ENCODE measurements around the gene AMY1B. TPM values are rescaled to one million over a fixed set of nuclear protein-coding genes. Genes with fewer than 3 reads are reported as not detected.
"Not testable (repeated sequence)": the region's sequence is repeated elsewhere in the genome, so short reads cannot be mapped to it uniquely, and the experiment has no call there.

The AMY1B gene
- total RNA-seq, 1 donor = not detected

DNA sequence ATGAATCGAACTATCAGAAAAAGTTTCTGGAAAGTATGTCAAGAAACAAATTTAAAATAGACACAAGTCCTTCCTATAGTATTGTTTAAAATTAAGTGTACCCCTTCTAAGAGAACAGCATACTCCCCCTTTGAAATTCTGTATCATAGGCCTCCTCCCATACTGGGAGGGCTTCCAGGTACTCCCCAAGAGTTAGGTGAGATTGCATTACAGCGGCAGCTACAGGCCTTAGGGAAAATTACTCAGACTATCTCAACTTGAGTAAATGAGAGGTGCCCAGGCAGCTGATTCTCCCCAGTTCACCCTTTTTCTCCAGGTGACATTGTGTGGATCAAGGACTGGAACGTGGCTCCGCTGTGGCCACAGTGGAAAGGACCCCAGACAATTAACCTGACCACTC, 5.2 kb upstream of the AMY1B start:
- H3K27me3 ChIP-seq (ENCODE audit: insufficient read depth, low read length); H3K4me2 ChIP-seq (ENCODE audit: insufficient read depth, low read length); H3K79me2 ChIP-seq (ENCODE audit: insufficient read depth, low read length); H4K20me1 ChIP-seq (ENCODE audit: insufficient read depth, low read length); H3K36me3 ChIP-seq (ENCODE audit: insufficient read depth, low read length); H2AFZ ChIP-seq (ENCODE audit: low read length); H3K27ac ChIP-seq (ENCODE audit: low read depth, low read length); H3K4me3 ChIP-seq (ENCODE audit: insufficient read depth, low read length); DNase-seq (ENCODE audit: insufficient read length, low spot score, missing footprints); H3K4me1 ChIP-seq (ENCODE audit: insufficient read depth, low read length); H3K9me3 ChIP-seq (ENCODE audit: low read depth, low read length): not testable (repeated sequence)

GRCh38 chr1:103700669-103701068, 4.7 kb upstream of the AMY1B start:
- H3K36me3 ChIP-seq (ENCODE audit: insufficient read depth, low read length); H3K4me1 ChIP-seq (ENCODE audit: insufficient read depth, low read length); DNase-seq (ENCODE audit: insufficient read length, low spot score, missing footprints); H4K20me1 ChIP-seq (ENCODE audit: insufficient read depth, low read length); H2AFZ ChIP-seq (ENCODE audit: low read length); H3K27me3 ChIP-seq (ENCODE audit: insufficient read depth, low read length); H3K27ac ChIP-seq (ENCODE audit: low read depth, low read length); H3K9me3 ChIP-seq (ENCODE audit: low read depth, low read length); H3K4me2 ChIP-seq (ENCODE audit: insufficient read depth, low read length); H3K79me2 ChIP-seq (ENCODE audit: insufficient read depth, low read length); H3K4me3 ChIP-seq (ENCODE audit: insufficient read depth, low read length): not testable (repeated sequence)

DNA sequence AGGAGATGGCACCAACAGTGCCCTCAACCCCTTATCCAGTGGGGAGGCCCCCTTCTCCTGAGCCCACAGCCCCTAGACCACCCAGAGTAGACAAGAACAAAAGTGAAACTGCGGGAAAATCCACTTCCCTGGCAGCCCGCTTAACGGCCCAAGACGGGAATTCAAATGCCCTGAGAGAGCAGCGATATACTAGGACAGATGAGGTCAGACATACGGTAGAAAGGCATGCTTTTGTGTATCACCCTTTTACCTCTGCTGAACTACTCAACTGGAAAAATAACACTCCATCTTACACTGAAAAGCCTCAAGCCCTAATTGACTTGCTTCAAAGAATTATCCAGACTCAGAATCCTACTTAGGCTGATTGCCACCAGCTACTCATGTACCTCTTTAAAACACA, 1.4 kb upstream of the AMY1B start:
- not testable (repeated sequence) for H3K36me3 ChIP-seq (ENCODE audit: insufficient read depth, low read length); DNase-seq (ENCODE audit: insufficient read length, low spot score, missing footprints); H3K4me2 ChIP-seq (ENCODE audit: insufficient read depth, low read length); H3K9me3 ChIP-seq (ENCODE audit: low read depth, low read length); H3K27ac ChIP-seq (ENCODE audit: low read depth, low read length); H3K4me1 ChIP-seq (ENCODE audit: insufficient read depth, low read length); H3K79me2 ChIP-seq (ENCODE audit: insufficient read depth, low read length); H2AFZ ChIP-seq (ENCODE audit: low read length); H3K4me3 ChIP-seq (ENCODE audit: insufficient read depth, low read length); H3K27me3 ChIP-seq (ENCODE audit: insufficient read depth, low read length); H4K20me1 ChIP-seq (ENCODE audit: insufficient read depth, low read length)

DNA sequence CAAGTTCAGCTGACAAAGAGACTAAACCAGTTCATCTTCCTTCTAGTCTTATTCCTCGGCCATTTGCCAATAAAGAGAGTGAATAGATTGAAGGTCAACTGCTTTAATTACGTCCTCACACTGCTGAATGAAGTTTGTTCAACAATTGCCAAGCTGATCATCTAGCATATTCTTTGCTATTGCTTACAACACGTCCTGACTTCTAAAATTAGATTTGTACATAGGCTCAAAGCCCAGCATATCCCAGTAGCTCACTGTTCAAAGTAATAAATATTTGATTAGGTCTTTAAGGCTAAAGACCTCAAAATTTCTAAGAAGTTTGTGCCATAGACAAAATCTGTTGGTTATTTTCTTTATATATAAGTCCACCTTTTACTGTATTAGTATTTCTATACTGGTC, 19.7 kb downstream of the AMY1B start:
- H3K4me2 ChIP-seq (ENCODE audit: insufficient read depth, low read length); H3K4me1 ChIP-seq (ENCODE audit: insufficient read depth, low read length); H2AFZ ChIP-seq (ENCODE audit: low read length); H3K4me3 ChIP-seq (ENCODE audit: insufficient read depth, low read length); H3K36me3 ChIP-seq (ENCODE audit: insufficient read depth, low read length); H3K27ac ChIP-seq (ENCODE audit: low read depth, low read length); H3K27me3 ChIP-seq (ENCODE audit: insufficient read depth, low read length); H4K20me1 ChIP-seq (ENCODE audit: insufficient read depth, low read length); DNase-seq (ENCODE audit: insufficient read length, low spot score, missing footprints); H3K79me2 ChIP-seq (ENCODE audit: insufficient read depth, low read length); H3K9me3 ChIP-seq (ENCODE audit: low read depth, low read length): not testable (repeated sequence)

- H3K4me3 ChIP-seq (ENCODE audit: insufficient read depth, low read length); H3K27ac ChIP-seq (ENCODE audit: low read depth, low read length); H4K20me1 ChIP-seq (ENCODE audit: insufficient read depth, low read length); H3K4me1 ChIP-seq (ENCODE audit: insufficient read depth, low read length); H2AFZ ChIP-seq (ENCODE audit: low read length); DNase-seq (ENCODE audit: insufficient read length, low spot score, missing footprints); H3K36me3 ChIP-seq (ENCODE audit: insufficient read depth, low read length); H3K79me2 ChIP-seq (ENCODE audit: insufficient read depth, low read length); H3K27me3 ChIP-seq (ENCODE audit: insufficient read depth, low read length); H3K4me2 ChIP-seq (ENCODE audit: insufficient read depth, low read length); H3K9me3 ChIP-seq (ENCODE audit: low read depth, low read length): not testable (repeated sequence)
These were observed 40.5 kb downstream of the AMY1B start, which contains the start of gene AMY1A for GRCh38 chr1:103655460-103655859. AMY1A (plus strand) TSS chr1:103655760; CDS start chr1:103656331, 571 bp downstream.

- H3K27ac ChIP-seq (ENCODE audit: low read depth, low read length); H3K4me3 ChIP-seq (ENCODE audit: insufficient read depth, low read length); H3K9me3 ChIP-seq (ENCODE audit: low read depth, low read length); H2AFZ ChIP-seq (ENCODE audit: low read length); H4K20me1 ChIP-seq (ENCODE audit: insufficient read depth, low read length); H3K79me2 ChIP-seq (ENCODE audit: insufficient read depth, low read length); H3K27me3 ChIP-seq (ENCODE audit: insufficient read depth, low read length); H3K4me1 ChIP-seq (ENCODE audit: insufficient read depth, low read length); H3K36me3 ChIP-seq (ENCODE audit: insufficient read depth, low read length); H3K4me2 ChIP-seq (ENCODE audit: insufficient read depth, low read length); DNase-seq (ENCODE audit: insufficient read length, low spot score, missing footprints): not testable (repeated sequence)
These were observed 41.9 kb downstream of the AMY1B start for GRCh38 chr1:103654133-103654532.

- H4K20me1 ChIP-seq (ENCODE audit: insufficient read depth, low read length); H3K27ac ChIP-seq (ENCODE audit: low read depth, low read length); H3K4me1 ChIP-seq (ENCODE audit: insufficient read depth, low read length); H2AFZ ChIP-seq (ENCODE audit: low read length); H3K36me3 ChIP-seq (ENCODE audit: insufficient read depth, low read length); DNase-seq (ENCODE audit: insufficient read length, low spot score, missing footprints); H3K79me2 ChIP-seq (ENCODE audit: insufficient read depth, low read length); H3K27me3 ChIP-seq (ENCODE audit: insufficient read depth, low read length); H3K4me3 ChIP-seq (ENCODE audit: insufficient read depth, low read length); H3K9me3 ChIP-seq (ENCODE audit: low read depth, low read length); H3K4me2 ChIP-seq (ENCODE audit: insufficient read depth, low read length): not testable (repeated sequence)
These were observed 45.1 kb downstream of the AMY1B start for GRCh38 chr1:103650889-103651288.

- H2AFZ ChIP-seq (ENCODE audit: low read length); H3K4me1 ChIP-seq (ENCODE audit: insufficient read depth, low read length); H3K27me3 ChIP-seq (ENCODE audit: insufficient read depth, low read length); H3K4me2 ChIP-seq (ENCODE audit: insufficient read depth, low read length); DNase-seq (ENCODE audit: insufficient read length, low spot score, missing footprints); H3K9me3 ChIP-seq (ENCODE audit: low read depth, low read length); H3K79me2 ChIP-seq (ENCODE audit: insufficient read depth, low read length); H3K27ac ChIP-seq (ENCODE audit: low read depth, low read length); H3K4me3 ChIP-seq (ENCODE audit: insufficient read depth, low read length); H3K36me3 ChIP-seq (ENCODE audit: insufficient read depth, low read length); H4K20me1 ChIP-seq (ENCODE audit: insufficient read depth, low read length): not testable (repeated sequence)
These were observed 45.7 kb downstream of the AMY1B start for GRCh38 chr1:103650305-103650704.

DNA sequence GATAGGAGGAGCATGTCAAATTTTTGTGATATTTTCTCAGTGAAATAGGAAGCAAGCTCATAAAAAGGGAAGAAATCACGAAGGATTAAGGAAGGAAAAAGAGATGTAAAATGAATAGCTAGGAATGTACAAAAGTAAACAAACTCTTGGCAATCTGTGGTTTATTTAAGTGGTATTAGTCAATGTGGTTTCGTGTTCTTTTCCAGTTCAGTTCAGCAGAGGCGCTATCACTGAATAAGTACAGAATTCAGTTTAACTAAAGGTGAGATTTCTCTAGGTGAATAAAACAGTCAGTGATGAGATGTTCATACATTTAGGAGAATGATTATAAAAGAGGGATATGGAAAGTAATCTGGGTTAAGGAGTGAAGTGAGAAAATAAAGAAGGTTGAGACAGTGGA, 52.1 kb downstream of the AMY1B start:
- H2AFZ ChIP-seq (ENCODE audit: low read length); H3K27ac ChIP-seq (ENCODE audit: low read depth, low read length); H3K27me3 ChIP-seq (ENCODE audit: insufficient read depth, low read length); DNase-seq (ENCODE audit: insufficient read length, low spot score, missing footprints); H3K36me3 ChIP-seq (ENCODE audit: insufficient read depth, low read length); H3K4me3 ChIP-seq (ENCODE audit: insufficient read depth, low read length); H3K4me1 ChIP-seq (ENCODE audit: insufficient read depth, low read length); H3K79me2 ChIP-seq (ENCODE audit: insufficient read depth, low read length); H3K4me2 ChIP-seq (ENCODE audit: insufficient read depth, low read length); H4K20me1 ChIP-seq (ENCODE audit: insufficient read depth, low read length); H3K9me3 ChIP-seq (ENCODE audit: low read depth, low read length): not testable (repeated sequence)

Data from osteoblast (primary cell).